GM23338 (cell line): ENCODE measurements around the gene PHACTR1. TPM values are rescaled to one million over a fixed set of nuclear protein-coding genes. Genes with fewer than 3 reads are reported as not detected.

Experiments used
- ATAC-seq: fragments of 200-7000 bp; cut with Tn5 transposase; 3 replicates; pipeline ENCODE4 v1.9.1; 2020
- DNase-seq: peaks from one replicate; pipeline ENCODE4 v3.0.0-alpha.2; 2015; ENCODE audit warnings: low spot score
- H2AFZ ChIP-seq: fragments of 200-600 bp; sonication (generic); 2 replicates; pipeline ENCODE4 v1.8.0; 2016; ENCODE audit warnings: antibody characterized with exemption, mild to moderate bottlenecking, moderate library complexity
- H3F3A ChIP-seq: fragments of 200-600 bp; sonication (generic); replicated peaks from 2 replicates; pipeline ENCODE4 v1.8.0; 2017; ENCODE audit warnings: antibody characterized with exemption, mixed run types, low read depth
- H3K27ac ChIP-seq: fragments of 200-600 bp; sonication (generic); 2 replicates; pipeline ENCODE4 v1.6.1; 2016; ENCODE audit warnings: low read depth
- H3K27me3 ChIP-seq: fragments of 200-600 bp; sonication (generic); 2 replicates; pipeline ENCODE4 v1.8.0; 2016; ENCODE audit warnings: mild to moderate bottlenecking, mixed run types, moderate library complexity; ENCODE audit not compliant: insufficient read depth
- H3K36me3 ChIP-seq: fragments of 200-600 bp; sonication (generic); 2 replicates; pipeline ENCODE4 v1.8.0; 2016; ENCODE audit warnings: mild to moderate bottlenecking; ENCODE audit not compliant: insufficient read depth
- H3K4me1 ChIP-seq: fragments of 200-600 bp; sonication (generic); 2 replicates; pipeline ENCODE4 v1.8.0; 2016; ENCODE audit warnings: mild to moderate bottlenecking, moderate library complexity; ENCODE audit not compliant: insufficient read depth
- H3K4me2 ChIP-seq: fragments of 200-600 bp; sonication (generic); 2 replicates; pipeline ENCODE4 v1.7.1; 2017; ENCODE audit warnings: mixed run types
- H3K4me3 ChIP-seq: fragments of 200-600 bp; sonication (generic); 2 replicates; pipeline ENCODE4 v1.6.1; 2016; ENCODE audit warnings: mixed run types
- H3K79me2 ChIP-seq: fragments of 200-600 bp; sonication (generic); replicated peaks from 2 replicates; pipeline ENCODE4 v1.8.0; 2017; ENCODE audit warnings: mild to moderate bottlenecking; ENCODE audit not compliant: insufficient read depth
- H3K9me2 ChIP-seq: fragments of 200-600 bp; sonication (generic); 2 replicates; pipeline ENCODE4 v1.8.0; 2017; ENCODE audit not compliant: insufficient read depth
- H4K20me1 ChIP-seq: fragments of 200-600 bp; sonication (generic); replicated peaks from 2 replicates; pipeline ENCODE4 v1.8.0; 2017; ENCODE audit warnings: mild to moderate bottlenecking; ENCODE audit not compliant: insufficient read depth
- H3K27ac Mint-ChIP-seq: 2 replicates; pipeline ENCODE4 v1.8.0; 2020; ENCODE audit warnings: inconsistent platforms, mild to moderate bottlenecking, moderate library complexity, mixed read lengths
- H3K27me3 Mint-ChIP-seq: 3 replicates; pipeline ENCODE4 v1.8.0; 2022; ENCODE audit warnings: low read depth, mild to moderate bottlenecking, moderate library complexity, mixed read lengths, inconsistent platforms; ENCODE audit not compliant: insufficient read depth, poor library complexity
- H3K36me3 Mint-ChIP-seq: 3 replicates; pipeline ENCODE4 v1.8.0; 2021; ENCODE audit warnings: low read depth, mild to moderate bottlenecking, inconsistent platforms, moderate library complexity, mixed read lengths
- H3K4me1 Mint-ChIP-seq: 3 replicates; pipeline ENCODE4 v1.8.0; 2020; ENCODE audit warnings: mild to moderate bottlenecking, inconsistent platforms, mixed read lengths
- H3K4me3 Mint-ChIP-seq: 3 replicates; pipeline ENCODE4 v1.8.0; 2021; ENCODE audit warnings: moderate library complexity, mild to moderate bottlenecking, inconsistent platforms, mixed read lengths
- H3K9me3 Mint-ChIP-seq: 3 replicates; pipeline ENCODE4 v1.8.0; 2020; ENCODE audit warnings: moderate library complexity, mild to moderate bottlenecking, inconsistent platforms, mixed read lengths
- ETS1 ChIP-seq: IDR thresholded peaks from 2 replicates; pipeline ENCODE4 v1.6.1; 2016; ENCODE audit warnings: antibody characterized with exemption
- EZH2 ChIP-seq: fragments of 200-600 bp; sonication (generic); IDR thresholded peaks from one replicate; pipeline ENCODE4 v1.8.0; 2017; ENCODE audit warnings: antibody characterized with exemption, mild to moderate bottlenecking, low read depth; ENCODE audit not compliant: unreplicated experiment
- JUNB ChIP-seq: IDR thresholded peaks from one replicate; pipeline ENCODE4 v1.6.1; 2016; ENCODE audit warnings: antibody characterized with exemption; ENCODE audit not compliant: unreplicated experiment
- POLR2AphosphoS5 ChIP-seq: IDR thresholded peaks from 2 replicates; pipeline ENCODE4 v1.6.1; 2016; ENCODE audit warnings: antibody characterized with exemption, low read depth
- REST ChIP-seq: IDR thresholded peaks from one replicate; pipeline ENCODE4 v1.6.1; 2018; ENCODE audit warnings: antibody characterized with exemption; ENCODE audit not compliant: unreplicated experiment
- STAT1 ChIP-seq: IDR thresholded peaks from one replicate; pipeline ENCODE4 v1.6.1; 2016; ENCODE audit warnings: antibody characterized with exemption; ENCODE audit not compliant: unreplicated experiment
- ZNF114 ChIP-seq: fragments of 250-450 bp; sonication (Bioruptor Pico); IDR thresholded peaks from 2 replicates; pipeline ENCODE4 v1.5.0; 2020; ENCODE audit warnings: mild to moderate bottlenecking, moderate library complexity
- ZNF462 ChIP-seq: fragments of 250-450 bp; sonication (Bioruptor Pico); IDR thresholded peaks from 2 replicates; pipeline ENCODE4 v1.5.0; 2020; ENCODE audit warnings: mild to moderate bottlenecking, moderate library complexity
- polyA plus RNA-seq: library from polyadenylated mRNA; unstranded; fragments of >200 nt; fragmentation: Nextera tagmentation; extraction: Ambion mirVana; gene quantifications from 2 replicates; pipeline ENCODE4 v1.2.1, GENCODE V29; 2016
- total RNA-seq: library from RNA; depleted of rRNA; stranded (reverse); fragments of >200 nt; shearing (Covaris generic); gene quantifications from 2 replicates; pipeline ENCODE4 v1.2.3, GENCODE V29; 2014

Gene PHACTR1
- total and polyA plus RNA-seq, 2 experiments from 2014 or later = 5.9 to 19.3 TPM

- no peak overlapping the region for H2AFZ ChIP-seq
- H3K27me3 Mint-ChIP-seq = no peaks in the 10 kb centered on the region
- no peak overlapping the region for H3K4me2 ChIP-seq
- DNase-seq = no peak
- no peak overlapping the region for H3K4me3 Mint-ChIP-seq
- H3K9me3 Mint-ChIP-seq = no peaks in the 10 kb centered on the region
- no peaks in the 10 kb centered on the region for H4K20me1 ChIP-seq
- no peak overlapping the region for H3K27ac ChIP-seq
- no peaks in the 10 kb centered on the region for H3K9me2 ChIP-seq
- H3K36me3 ChIP-seq = no peaks in the 10 kb centered on the region
- no peaks in the 10 kb centered on the region for H3F3A ChIP-seq
- no peaks in the 10 kb centered on the region for H3K27me3 ChIP-seq
- H3K79me2 ChIP-seq = no peaks in the 10 kb centered on the region
- no peaks in the 10 kb centered on the region for H3K36me3 Mint-ChIP-seq
- H3K27ac Mint-ChIP-seq = no peak overlapping the region
- no peaks in the 10 kb centered on the region for H3K4me1 ChIP-seq
- no peak for TF ChIP-seq STAT1
- TF ChIP-seq REST = peak; percentile 65
- TF ChIP-seq EZH2 = no peak
- TF ChIP-seq ETS1 = no peak
- TF ChIP-seq JUNB = no peak
- TF ChIP-seq ZNF114 (CRISPR knock-in tag) = no peak
- TF ChIP-seq ZNF462 (CRISPR knock-in tag) = no peak
- TF ChIP-seq POLR2AphosphoS5 = no peak
- ATAC-seq = no peak
- H3K4me1 Mint-ChIP-seq = no peaks in the 10 kb centered on the region
- no peak overlapping the region for H3K4me3 ChIP-seq
Observed at GRCh38 chr6:12735786-12736185, 19.2 kb downstream of the PHACTR1 start.
